SJSA1 (cell line): ENCODE results near the gene ABHD2. TPM values are rescaled to one million over a fixed set of nuclear protein-coding genes. Genes with fewer than 3 reads are reported as not detected.
"Not testable (repeated sequence)": the region's sequence is repeated elsewhere in the genome, so short reads cannot be mapped to it uniquely, and the experiment has no call there.

Experiments used
- DNase-seq, 2 experiments: peaks; one replicate each; pipeline ENCODE4 v3.0.0-alpha.2; 2015 to 2020; ENCODE audit warnings: low spot score in 2 of 2, low read depth in 1 of 2
- H3K27ac ChIP-seq: fragments of 250-450 bp; sonication (Bioruptor Pico); 2 replicates; pipeline ENCODE4 v1.5.1; 2020; ENCODE audit warnings: mild to moderate bottlenecking, moderate library complexity
- H3K27me3 ChIP-seq: fragments of 250-450 bp; sonication (Bioruptor Pico); replicated peaks from 2 replicates; pipeline ENCODE4 v1.5.1; 2020; ENCODE audit warnings: mild to moderate bottlenecking, moderate library complexity
- H3K36me3 ChIP-seq: fragments of 250-450 bp; sonication (Bioruptor Pico); 2 replicates; pipeline ENCODE4 v1.5.1; 2020; ENCODE audit warnings: mild to moderate bottlenecking
- H3K4me1 ChIP-seq: fragments of 250-450 bp; sonication (Bioruptor Pico); replicated peaks from 2 replicates; pipeline ENCODE4 v1.6.1; 2021; ENCODE audit warnings: mild to moderate bottlenecking
- H3K4me3 ChIP-seq: fragments of 250-450 bp; sonication (Bioruptor Pico); 2 replicates; pipeline ENCODE4 v1.5.1; 2020; ENCODE audit warnings: mild to moderate bottlenecking
- H3K9me3 ChIP-seq: fragments of 250-450 bp; sonication (Bioruptor Pico); replicated peaks from 2 replicates; pipeline ENCODE4 v1.5.1; 2020; ENCODE audit warnings: mild to moderate bottlenecking
- total RNA-seq: library from RNA; depleted of rRNA; stranded (reverse); fragments of >200 nt; shearing (Covaris generic); gene quantifications from 2 replicates; pipeline ENCODE4 v1.2.3, GENCODE V29; 2014

Gene ABHD2
- total RNA-seq, 1 experiment from 2014 or later = 32.6 TPM

DNA sequence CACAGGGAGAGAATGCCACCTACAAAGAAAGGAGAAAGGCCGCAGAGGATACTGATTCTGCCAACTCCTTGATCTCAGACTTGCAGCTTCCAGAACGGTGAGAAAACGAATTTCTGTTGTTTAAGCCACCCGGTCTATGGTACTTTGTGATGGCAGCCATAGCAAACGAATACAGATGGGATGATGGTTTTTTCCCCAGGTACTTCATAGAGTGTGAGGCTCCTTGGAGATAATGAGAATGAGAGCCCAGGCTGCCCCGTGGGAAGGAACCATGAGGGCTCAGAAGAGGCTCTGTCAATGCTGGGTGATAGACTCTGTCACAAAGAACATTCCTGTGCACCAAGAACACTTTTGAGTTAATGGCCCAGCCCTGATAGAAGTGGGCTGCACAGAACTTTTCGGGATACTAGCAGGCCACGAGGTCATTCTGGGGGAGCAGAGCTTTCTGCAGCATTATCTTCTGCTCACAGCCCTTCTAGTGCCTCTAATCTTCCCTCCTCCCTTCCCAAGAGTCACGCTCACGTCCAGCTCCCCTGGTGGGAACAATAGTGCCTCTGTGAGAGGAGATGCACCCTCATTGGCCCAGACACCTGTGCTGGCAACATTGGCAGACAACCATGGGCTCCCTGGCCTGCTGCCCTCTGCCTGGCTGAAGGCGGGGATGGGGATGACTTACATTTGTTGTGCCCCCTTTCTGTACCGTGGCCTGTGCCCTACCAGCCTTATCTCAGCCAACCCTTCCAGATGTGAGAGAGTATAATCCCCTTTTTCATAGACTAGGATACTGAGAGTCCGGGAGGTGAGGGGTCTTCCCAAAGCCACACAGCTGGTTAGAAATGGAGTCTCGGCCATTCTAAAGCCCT is 138.3 kb downstream of the ABHD2 start:
- Histone ChIP-seq H3K9me3 (no peaks in the 10 kb centered on the region), H3K36me3 (no peaks in the 10 kb centered on the region), H3K27me3 (no peaks in the 10 kb centered on the region), H3K4me1 (peaks cover 18% of the 10 kb centered on the region), H3K27ac (no peak overlapping the region), H3K4me3 (no peak overlapping the region)
- DNase-seq = no peak

DNA sequence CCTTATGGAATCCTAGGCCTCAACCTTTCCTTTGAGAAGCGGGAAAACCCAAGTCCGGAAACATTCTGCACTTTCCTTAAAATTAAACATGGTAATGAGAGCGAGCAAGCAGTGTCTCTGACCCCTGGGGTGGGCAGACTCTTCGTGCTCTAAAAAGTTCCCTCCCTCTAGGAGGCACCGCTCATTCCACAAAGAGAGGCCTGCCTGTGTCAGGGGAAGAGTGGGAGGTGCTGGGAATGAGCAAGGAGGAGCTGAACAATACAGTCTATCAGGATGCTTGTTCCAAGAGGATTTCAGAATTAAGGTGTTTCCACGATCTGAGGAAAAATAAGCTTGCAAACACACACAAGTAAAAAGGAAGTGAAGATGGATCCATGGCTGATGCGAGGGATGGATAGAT is 139.2 kb downstream of the ABHD2 start:
- H3K4me1 ChIP-seq = peaks cover 18% of the 10 kb centered on the region
- H3K27ac ChIP-seq = no peak overlapping the region
- H3K36me3 ChIP-seq = no peaks in the 10 kb centered on the region
- DNase-seq = no peak
- no peaks in the 10 kb centered on the region for H3K27me3 ChIP-seq
- H3K4me3 ChIP-seq = no peak overlapping the region
- H3K9me3 ChIP-seq = no peaks in the 10 kb centered on the region

DNA sequence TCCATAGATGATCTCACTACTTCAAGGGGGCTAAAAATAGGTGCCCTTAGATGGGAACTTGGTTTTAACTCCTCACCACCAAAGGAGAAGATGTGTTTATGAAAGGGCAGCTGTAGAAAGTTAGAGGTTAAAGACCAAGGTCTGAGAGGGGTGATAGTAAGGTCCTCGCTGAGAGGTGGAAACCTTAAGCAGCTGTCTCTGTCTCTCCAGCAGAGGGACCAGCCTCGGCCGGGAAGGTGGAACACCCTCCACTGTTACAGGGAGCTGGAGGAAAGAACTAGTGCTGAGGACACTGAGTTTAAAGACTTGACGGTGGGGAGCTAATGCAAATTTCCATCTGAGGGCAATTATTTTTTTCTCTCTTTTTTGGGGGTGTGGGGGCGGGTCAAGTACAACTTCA is 142.0 kb downstream of the ABHD2 start:
- H3K36me3 ChIP-seq = no peaks in the 10 kb centered on the region
- no peak overlapping the region for H3K4me3 ChIP-seq
- no peaks in the 10 kb centered on the region for H3K27me3 ChIP-seq
- H3K4me1 ChIP-seq = peaks cover 18% of the 10 kb centered on the region
- H3K27ac ChIP-seq = peak overlapping the region; percentile 71
- peak in 1 of 2 experiments; percentile 35 for DNase-seq
- no peaks in the 10 kb centered on the region for H3K9me3 ChIP-seq

DNA sequence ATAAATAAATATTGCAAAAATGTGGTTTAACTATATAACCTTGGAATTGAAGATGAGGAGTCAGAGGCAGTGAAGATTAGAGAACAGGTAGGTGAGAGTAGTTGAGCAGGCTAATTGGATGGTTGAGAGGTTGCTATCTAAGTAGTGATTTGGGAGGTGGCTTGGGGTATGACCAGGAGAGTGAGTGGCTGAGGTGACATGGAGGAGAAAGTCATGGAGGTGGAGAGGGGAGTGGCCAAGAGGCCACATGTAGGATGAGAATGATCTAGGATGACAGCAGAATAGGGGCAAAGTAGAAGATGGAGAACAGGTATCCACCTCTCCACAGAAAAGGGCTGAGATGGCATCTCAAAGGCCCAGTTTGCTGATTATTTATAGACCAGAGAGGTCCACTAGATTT is 143.6 kb downstream of the ABHD2 start:
- Histone ChIP-seq H3K27ac (no peak overlapping the region), H3K36me3 (no peaks in the 10 kb centered on the region), H3K4me1 (peaks cover 18% of the 10 kb centered on the region), H3K27me3 (no peaks in the 10 kb centered on the region), H3K9me3 (no peaks in the 10 kb centered on the region), H3K4me3 (no peak overlapping the region)
- DNase-seq = no peak

DNA sequence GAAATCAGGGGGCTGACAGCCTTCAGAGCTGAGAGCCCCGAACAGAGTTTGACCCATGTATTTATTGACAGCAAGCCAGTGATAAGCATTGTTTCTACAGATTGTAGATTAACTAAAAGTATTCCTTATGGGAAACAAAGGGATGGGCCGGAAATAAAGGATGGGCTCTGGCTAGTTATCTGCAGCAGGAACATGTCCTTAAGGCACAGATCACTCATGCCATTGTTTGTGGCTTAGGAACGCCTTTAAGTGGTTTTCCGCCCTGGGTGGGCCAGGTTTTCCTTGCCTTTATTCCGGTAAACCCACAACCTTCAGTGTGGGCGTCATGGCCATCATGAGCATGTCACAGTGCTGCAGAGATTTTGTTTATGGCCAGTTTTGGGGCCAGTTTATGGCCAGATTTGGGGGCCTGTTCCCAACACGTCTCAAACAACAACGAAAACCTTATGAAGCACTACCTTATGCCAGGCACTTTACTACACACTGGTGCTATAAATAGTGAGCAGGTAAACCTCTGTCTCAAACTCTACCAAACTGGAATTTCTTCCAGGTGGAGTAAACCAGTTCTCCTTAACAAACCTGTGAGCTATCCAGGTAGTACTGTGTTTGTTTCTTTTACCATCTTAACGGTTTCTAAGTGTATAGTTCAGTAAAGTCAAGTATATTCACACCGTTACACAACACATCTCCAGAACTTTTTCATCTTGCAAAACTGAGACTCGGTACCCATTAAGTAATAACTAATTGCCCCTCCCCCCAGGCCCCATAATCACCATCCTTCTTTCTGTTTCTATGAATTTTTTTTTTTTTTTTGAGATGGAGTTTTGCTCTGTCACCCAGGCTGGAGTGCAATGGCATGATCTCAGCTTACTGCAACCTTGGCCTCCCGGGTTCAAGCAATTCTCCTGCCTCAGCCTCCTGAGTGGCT is 151.9 kb downstream of the ABHD2 start:
- H3K36me3 ChIP-seq, H3K4me3 ChIP-seq, H3K27ac ChIP-seq, H3K27me3 ChIP-seq, H3K9me3 ChIP-seq, DNase-seq: not testable (repeated sequence)
- H3K4me1 ChIP-seq = peaks cover 11% of the 10 kb centered on the region

DNA sequence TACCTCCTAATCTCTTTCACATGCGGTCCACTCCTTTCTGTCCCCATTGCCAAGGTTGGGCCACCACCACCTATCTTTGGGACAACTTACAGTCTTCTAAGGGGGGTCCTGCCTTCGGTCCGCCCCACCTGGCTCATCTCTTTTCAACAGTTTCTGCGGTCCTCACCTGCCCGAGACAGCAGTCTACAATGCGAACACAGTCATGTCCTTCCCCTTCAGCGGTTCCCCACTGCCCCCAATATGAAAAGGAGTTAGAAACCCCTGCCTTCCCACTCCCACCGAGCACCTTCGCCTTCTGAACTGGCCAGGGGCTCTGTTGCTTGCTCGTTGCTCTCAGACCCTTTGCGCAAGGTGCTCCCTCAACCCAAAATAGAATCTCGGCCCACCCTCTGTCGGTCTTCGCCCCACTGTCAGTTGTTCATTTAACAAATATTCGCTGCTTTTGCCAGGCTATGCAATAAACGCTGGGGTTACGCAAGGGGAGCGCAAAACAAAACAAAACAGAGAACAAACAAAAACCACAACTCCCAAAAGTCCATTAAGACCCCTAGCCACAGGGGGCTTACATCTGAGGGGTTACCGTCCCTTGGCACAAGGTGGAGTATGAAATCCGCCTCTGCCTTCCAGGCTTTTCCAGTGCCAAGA is 154.9 kb downstream of the ABHD2 start:
- Histone ChIP-seq H3K27ac (no peak overlapping the region), H3K36me3 (peaks cover 27% of the 10 kb centered on the region), H3K9me3 (0 out of 2 replicates have a peak, but pooled peaks cover 5% of the 10 kb centered on the region), H3K27me3 (no peaks in the 10 kb centered on the region), H3K4me3 (peak overlapping the region; percentile 62), H3K4me1 (peaks cover 17% of the 10 kb centered on the region)
- no peak for DNase-seq

DNA sequence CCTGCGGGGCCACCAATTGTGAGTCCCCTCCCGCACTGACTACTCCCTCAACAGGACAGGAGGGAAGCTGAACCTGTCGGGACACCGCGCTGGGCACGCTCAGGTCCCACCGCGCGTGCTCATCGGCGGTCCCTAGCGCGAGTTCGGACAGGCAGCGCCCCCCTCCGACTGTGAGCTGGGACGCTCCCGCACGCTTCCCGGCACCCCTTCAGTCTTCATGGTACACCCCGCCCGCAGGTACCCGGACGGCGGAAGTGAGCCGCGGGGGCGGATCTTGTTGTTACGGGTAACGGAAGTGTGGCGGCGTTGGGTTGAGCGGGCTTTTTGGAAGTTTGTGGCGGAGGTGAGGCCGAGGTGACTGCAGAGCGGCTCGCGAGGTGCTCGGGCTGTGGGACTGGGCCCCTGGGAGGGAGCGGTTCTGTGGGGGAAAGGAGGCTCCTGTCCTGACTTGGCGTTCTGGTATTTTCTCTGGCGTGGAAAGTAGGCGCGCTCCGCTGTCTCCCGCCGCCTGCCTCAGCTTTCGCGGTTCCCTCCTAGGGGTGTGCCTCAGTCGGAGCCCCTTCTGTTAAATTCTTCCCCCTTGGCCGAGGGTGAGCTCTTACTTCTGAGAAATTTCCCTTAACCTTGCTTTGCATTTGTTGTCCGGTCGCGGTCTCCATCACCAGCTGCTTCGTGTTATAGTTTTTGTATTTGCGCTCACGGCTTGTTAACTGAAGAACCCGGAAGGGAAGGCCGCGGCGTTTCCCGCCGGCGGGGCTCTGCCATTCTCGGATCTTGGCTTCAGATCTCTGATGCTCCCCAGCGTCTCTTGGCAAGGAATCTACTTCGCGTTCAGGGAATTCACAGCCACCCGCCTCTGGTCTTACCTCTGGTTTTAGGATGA is 155.7 kb downstream of the ABHD2 start, which contains the start of gene FANCI:
FANCI (plus strand) TSS at position 289 of the 883 bp plus-strand sequence. CDS start 3,669 bp downstream, outside the sequence.
- Histone ChIP-seq H3K36me3 (peaks cover 34% of the 10 kb centered on the region), H3K27me3 (no peaks in the 10 kb centered on the region), H3K4me3 (peak within 1 kb of the TSS; percentile 62), H3K4me1 (peaks cover 17% of the 10 kb centered on the region), H3K27ac (peak within 1 kb of the TSS; percentile 44), H3K9me3 (0 out of 2 replicates have a peak, but pooled peaks cover 5% of the 10 kb centered on the region)
- DNase-seq = peak; percentile 93 to 96

DNA sequence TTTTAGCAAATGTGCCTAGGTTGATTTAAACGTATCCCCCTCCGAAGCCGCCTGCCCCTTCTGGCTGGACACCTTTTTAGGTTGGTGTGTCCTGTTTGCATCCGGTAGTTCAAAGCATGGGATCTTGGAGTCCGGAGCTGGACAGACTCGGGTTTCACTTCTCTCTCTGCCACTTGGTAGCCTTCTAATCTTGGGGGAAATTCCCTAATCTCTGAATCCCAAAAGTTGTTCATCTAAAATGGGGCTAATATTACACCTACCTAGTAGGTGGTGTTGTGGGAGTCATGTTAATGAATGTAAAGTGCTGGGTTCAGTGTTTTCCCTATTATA is 156.3 kb downstream of the ABHD2 start:
- Histone ChIP-seq H3K27me3 (no peaks in the 10 kb centered on the region), H3K36me3 (peaks cover 40% of the 10 kb centered on the region), H3K9me3 (0 out of 2 replicates have a peak, but pooled peaks cover 5% of the 10 kb centered on the region), H3K4me3 (peak overlapping the region; percentile 62), H3K27ac (peak overlapping the region; percentile 44), H3K4me1 (peaks cover 17% of the 10 kb centered on the region)
- DNase-seq = no peak

DNA sequence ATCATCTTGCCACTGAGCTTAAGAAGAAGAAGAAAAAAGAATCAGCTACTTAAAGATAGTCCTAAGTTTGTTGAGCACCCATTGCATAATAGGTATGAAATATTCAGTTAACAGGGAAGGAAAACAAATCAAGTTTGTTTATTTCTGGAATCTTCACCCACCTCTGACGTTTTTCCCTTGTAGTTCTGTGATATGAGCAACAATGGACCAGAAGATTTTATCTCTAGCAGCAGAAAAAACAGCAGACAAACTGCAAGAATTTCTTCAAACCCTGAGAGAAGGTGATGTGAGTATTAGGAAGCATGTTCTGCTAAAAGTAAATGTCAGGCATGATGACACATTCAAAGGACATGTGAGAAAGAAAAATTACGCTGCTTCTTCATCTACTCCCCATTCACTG is 159.2 kb downstream of the ABHD2 start:
- Histone ChIP-seq H3K4me1 (peaks cover 17% of the 10 kb centered on the region), H3K27me3 (no peaks in the 10 kb centered on the region), H3K9me3 (no peaks in the 10 kb centered on the region), H3K36me3 (peaks cover 61% of the 10 kb centered on the region), H3K27ac (no peak overlapping the region), H3K4me3 (no peak overlapping the region)
- no peak for DNase-seq

DNA sequence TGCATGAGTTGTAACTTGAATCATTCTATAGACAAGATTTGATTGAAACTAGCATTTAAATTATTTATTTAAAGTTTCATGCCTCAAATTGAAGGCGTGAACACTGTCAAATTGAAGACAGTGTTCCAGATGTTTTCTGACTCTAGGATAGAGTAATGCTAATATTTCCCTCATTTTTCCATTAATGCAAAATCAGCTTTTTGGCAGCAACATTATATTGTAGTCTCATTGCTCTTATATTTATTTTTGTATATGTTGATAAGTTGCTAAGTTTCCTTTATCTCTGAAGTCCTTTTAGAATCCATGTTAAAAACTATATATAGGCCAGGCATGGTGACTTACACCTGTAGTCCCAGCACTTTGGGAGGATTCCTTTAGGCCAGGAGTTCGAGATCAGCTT is 160.3 kb downstream of the ABHD2 start:
- no peak overlapping the region for H3K27ac ChIP-seq
- H3K9me3 ChIP-seq = no peaks in the 10 kb centered on the region
- H3K36me3 ChIP-seq = peaks cover 68% of the 10 kb centered on the region
- H3K4me3 ChIP-seq = no peak overlapping the region
- peaks cover 11% of the 10 kb centered on the region for H3K4me1 ChIP-seq
- DNase-seq = no peak
- no peaks in the 10 kb centered on the region for H3K27me3 ChIP-seq

DNA sequence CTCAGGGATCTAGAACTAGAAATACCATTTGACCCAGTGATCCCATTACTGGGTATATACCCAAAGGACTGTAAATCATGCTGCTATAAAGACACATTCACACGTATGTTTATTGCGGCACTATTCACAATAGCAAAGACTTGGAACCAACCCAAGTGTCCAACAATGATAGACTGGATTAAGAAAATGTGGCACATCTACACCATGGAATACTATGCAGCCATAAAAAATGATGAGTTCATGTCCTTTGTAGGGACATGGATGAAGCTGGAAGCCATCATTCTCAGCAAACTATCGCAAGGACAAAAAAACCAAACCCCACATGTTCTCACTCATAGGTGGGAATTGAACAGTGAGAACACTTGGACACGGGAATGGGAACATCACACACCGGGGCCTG is 161.9 kb downstream of the ABHD2 start:
- not testable (repeated sequence) for H3K4me1 ChIP-seq, H3K27ac ChIP-seq

More for the DNA sequence above, 161.9 kb downstream of the ABHD2 start:
- not testable (repeated sequence) for H3K27me3 ChIP-seq, DNase-seq, H3K9me3 ChIP-seq, H3K4me3 ChIP-seq
- H3K36me3 ChIP-seq = peaks cover 79% of the 10 kb centered on the region
